Mammary epithelial cell (primary cell): Measurements from ENCODE around the gene IDH3B.

Experiments
- EZH2 ChIP-seq: IDR thresholded peaks from 2 replicates; pipeline ENCODE4 v1.6.1; 2012; ENCODE audit warnings: low read length, inconsistent platforms, borderline replicate concordance
- TF ChIP-seq, protein P1 (sequence below), 2 donors: IDR thresholded peaks in 1 of 2; conservative IDR thresholded peaks in 1 of 2; 2 replicates each; pipeline ENCODE4 v1.5.1; 2011 to 2012; ENCODE audit warnings: inconsistent platforms in 2 of 2, low read length in 2 of 2, mild to moderate bottlenecking in 2 of 2, control low read depth in 1 of 2, low read depth in 1 of 2; ENCODE audit not compliant: insufficient read depth in 1 of 2; ENCODE audit errors: extremely low read depth in 1 of 2

GRCh38 chr20:2631228-2631627, 32.8 kb downstream of the IDH3B start:
- TF ChIP-seq, protein P1, sequence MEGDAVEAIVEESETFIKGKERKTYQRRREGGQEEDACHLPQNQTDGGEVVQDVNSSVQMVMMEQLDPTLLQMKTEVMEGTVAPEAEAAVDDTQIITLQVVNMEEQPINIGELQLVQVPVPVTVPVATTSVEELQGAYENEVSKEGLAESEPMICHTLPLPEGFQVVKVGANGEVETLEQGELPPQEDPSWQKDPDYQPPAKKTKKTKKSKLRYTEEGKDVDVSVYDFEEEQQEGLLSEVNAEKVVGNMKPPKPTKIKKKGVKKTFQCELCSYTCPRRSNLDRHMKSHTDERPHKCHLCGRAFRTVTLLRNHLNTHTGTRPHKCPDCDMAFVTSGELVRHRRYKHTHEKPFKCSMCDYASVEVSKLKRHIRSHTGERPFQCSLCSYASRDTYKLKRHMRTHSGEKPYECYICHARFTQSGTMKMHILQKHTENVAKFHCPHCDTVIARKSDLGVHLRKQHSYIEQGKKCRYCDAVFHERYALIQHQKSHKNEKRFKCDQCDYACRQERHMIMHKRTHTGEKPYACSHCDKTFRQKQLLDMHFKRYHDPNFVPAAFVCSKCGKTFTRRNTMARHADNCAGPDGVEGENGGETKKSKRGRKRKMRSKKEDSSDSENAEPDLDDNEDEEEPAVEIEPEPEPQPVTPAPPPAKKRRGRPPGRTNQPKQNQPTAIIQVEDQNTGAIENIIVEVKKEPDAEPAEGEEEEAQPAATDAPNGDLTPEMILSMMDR (conservative IDR thresholded peaks at IDR 0.05 in 1 of 2, IDR thresholded peaks at IDR 0.05 in 1 of 2; ENCODE audit: extremely low read depth in 1 of 2, insufficient read depth in 1 of 2, low read depth in 1 of 2, low read length in 2 of 2), result peak in 1 of 2 donors; percentile 29
- TF ChIP-seq EZH2, result no peak
